H1 (cell line): ENCODE data around the gene FGF12. TPM values are rescaled to one million over a fixed set of nuclear protein-coding genes. Genes with fewer than 3 reads are reported as not detected.

ENCODE experiments used
- BCL11A ChIP-seq, 2 experiments: IDR thresholded peaks; one replicate each; pipeline ENCODE4 v1.6.1; 2011; ENCODE audit warnings: low read depth in 2 of 2, low read length in 2 of 2, mild to moderate bottlenecking in 2 of 2
- CREB1 ChIP-seq: IDR thresholded peaks from 2 replicates; pipeline ENCODE4 v1.6.1; 2012; ENCODE audit warnings: inconsistent platforms
- GTF2F1 ChIP-seq: IDR thresholded peaks from 2 replicates; pipeline ENCODE4 v1.6.1; 2012; ENCODE audit warnings: low read depth, low read length, improper control_type of control experiment, borderline replicate concordance
- JUN ChIP-seq: IDR thresholded peaks from 2 replicates; pipeline ENCODE4 v1.6.1; 2011; ENCODE audit warnings: low read depth, mild to moderate bottlenecking, improper control_type of control experiment, low read length
- JUND ChIP-seq: IDR thresholded peaks from 2 replicates; pipeline ENCODE4 v1.6.1; 2011; ENCODE audit warnings: mild to moderate bottlenecking, improper control_type of control experiment, low read length
- ZNF274 ChIP-seq: IDR thresholded peaks from 2 replicates; pipeline ENCODE4 v1.7.0; 2012; ENCODE audit warnings: low read length, borderline replicate concordance; ENCODE audit errors: extremely low read depth
- polyA plus RNA-seq, 7 experiments: library from polyadenylated mRNA; depleted of rRNA in 3 of 7; stranded (reverse) in 5 of 7; unstranded in 2 of 7; fragments of >200 nt in 5 of 7; fragments of 200-250 nt in 2 of 7; gene quantifications; 1 replicate in 5 of 7; 2 replicates in 1 of 7; 4 replicates in 1 of 7; pipeline versions ENCODE4 v1.2.1 to v1.2.3, GENCODE V29; 2011 to 2013; ENCODE audit warnings: missing spikeins in 2 of 7, mixed read lengths in 2 of 7
- total RNA-seq: library from RNA; stranded (reverse); fragmentation: NEBNext Ultra II Directional; extraction: Animal tissue kit (Norgen Biotek cat#: 25700); gene quantifications from 2 replicates; pipeline ENCODE4 v1.2.1, GENCODE V29; 2021
- TF ChIP-seq, protein P1 (sequence below): fragments of 300-600 bp; sonication (generic); IDR thresholded peaks from 2 replicates; pipeline ENCODE4 v1.7.1; 2012; ENCODE audit warnings: low read length, moderate library complexity, mild to moderate bottlenecking, inconsistent platforms; ENCODE audit not compliant: insufficient replicate concordance

The FGF12 gene
- total and polyA plus RNA-seq, 2 of the 8 experiments (the other 6 are each of a cell fraction or from before 2014, with no cell fraction given): 4.1 to 16.6 TPM

GRCh38 chr3:192284443-192285072, 442.8 kb downstream of the FGF12 start (continued):
- TF ChIP-seq, protein P1, sequence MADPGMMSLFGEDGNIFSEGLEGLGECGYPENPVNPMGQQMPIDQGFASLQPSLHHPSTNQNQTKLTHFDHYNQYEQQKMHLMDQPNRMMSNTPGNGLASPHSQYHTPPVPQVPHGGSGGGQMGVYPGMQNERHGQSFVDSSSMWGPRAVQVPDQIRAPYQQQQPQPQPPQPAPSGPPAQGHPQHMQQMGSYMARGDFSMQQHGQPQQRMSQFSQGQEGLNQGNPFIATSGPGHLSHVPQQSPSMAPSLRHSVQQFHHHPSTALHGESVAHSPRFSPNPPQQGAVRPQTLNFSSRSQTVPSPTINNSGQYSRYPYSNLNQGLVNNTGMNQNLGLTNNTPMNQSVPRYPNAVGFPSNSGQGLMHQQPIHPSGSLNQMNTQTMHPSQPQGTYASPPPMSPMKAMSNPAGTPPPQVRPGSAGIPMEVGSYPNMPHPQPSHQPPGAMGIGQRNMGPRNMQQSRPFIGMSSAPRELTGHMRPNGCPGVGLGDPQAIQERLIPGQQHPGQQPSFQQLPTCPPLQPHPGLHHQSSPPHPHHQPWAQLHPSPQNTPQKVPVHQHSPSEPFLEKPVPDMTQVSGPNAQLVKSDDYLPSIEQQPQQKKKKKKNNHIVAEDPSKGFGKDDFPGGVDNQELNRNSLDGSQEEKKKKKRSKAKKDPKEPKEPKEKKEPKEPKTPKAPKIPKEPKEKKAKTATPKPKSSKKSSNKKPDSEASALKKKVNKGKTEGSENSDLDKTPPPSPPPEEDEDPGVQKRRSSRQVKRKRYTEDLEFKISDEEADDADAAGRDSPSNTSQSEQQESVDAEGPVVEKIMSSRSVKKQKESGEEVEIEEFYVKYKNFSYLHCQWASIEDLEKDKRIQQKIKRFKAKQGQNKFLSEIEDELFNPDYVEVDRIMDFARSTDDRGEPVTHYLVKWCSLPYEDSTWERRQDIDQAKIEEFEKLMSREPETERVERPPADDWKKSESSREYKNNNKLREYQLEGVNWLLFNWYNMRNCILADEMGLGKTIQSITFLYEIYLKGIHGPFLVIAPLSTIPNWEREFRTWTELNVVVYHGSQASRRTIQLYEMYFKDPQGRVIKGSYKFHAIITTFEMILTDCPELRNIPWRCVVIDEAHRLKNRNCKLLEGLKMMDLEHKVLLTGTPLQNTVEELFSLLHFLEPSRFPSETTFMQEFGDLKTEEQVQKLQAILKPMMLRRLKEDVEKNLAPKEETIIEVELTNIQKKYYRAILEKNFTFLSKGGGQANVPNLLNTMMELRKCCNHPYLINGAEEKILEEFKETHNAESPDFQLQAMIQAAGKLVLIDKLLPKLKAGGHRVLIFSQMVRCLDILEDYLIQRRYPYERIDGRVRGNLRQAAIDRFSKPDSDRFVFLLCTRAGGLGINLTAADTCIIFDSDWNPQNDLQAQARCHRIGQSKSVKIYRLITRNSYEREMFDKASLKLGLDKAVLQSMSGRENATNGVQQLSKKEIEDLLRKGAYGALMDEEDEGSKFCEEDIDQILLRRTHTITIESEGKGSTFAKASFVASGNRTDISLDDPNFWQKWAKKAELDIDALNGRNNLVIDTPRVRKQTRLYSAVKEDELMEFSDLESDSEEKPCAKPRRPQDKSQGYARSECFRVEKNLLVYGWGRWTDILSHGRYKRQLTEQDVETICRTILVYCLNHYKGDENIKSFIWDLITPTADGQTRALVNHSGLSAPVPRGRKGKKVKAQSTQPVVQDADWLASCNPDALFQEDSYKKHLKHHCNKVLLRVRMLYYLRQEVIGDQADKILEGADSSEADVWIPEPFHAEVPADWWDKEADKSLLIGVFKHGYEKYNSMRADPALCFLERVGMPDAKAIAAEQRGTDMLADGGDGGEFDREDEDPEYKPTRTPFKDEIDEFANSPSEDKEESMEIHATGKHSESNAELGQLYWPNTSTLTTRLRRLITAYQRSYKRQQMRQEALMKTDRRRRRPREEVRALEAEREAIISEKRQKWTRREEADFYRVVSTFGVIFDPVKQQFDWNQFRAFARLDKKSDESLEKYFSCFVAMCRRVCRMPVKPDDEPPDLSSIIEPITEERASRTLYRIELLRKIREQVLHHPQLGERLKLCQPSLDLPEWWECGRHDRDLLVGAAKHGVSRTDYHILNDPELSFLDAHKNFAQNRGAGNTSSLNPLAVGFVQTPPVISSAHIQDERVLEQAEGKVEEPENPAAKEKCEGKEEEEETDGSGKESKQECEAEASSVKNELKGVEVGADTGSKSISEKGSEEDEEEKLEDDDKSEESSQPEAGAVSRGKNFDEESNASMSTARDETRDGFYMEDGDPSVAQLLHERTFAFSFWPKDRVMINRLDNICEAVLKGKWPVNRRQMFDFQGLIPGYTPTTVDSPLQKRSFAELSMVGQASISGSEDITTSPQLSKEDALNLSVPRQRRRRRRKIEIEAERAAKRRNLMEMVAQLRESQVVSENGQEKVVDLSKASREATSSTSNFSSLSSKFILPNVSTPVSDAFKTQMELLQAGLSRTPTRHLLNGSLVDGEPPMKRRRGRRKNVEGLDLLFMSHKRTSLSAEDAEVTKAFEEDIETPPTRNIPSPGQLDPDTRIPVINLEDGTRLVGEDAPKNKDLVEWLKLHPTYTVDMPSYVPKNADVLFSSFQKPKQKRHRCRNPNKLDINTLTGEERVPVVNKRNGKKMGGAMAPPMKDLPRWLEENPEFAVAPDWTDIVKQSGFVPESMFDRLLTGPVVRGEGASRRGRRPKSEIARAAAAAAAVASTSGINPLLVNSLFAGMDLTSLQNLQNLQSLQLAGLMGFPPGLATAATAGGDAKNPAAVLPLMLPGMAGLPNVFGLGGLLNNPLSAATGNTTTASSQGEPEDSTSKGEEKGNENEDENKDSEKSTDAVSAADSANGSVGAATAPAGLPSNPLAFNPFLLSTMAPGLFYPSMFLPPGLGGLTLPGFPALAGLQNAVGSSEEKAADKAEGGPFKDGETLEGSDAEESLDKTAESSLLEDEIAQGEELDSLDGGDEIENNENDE: no peak
- TF ChIP-seq JUND (no peak), BCL11A (IDR thresholded peaks at IDR 0.05; ENCODE audit: low read depth in 2 of 2, low read length in 2 of 2) (no peak), CREB1 (no peak), JUN (no peak), ZNF274 (no peak), GTF2F1 (no peak)
